HG02610 (cell line): ENCODE measurements around the gene TSPAN10.

Source experiments
- ATAC-seq: cut with Tn5 transposase; IDR thresholded peaks from one replicate; pipeline ENCODE4 v1.9.1; 2021; ENCODE audit warnings: mild to moderate bottlenecking, moderate library complexity; ENCODE audit not compliant: unreplicated experiment

TSPAN10 gene

GRCh38 chr17:81685108-81685507, 48.1 kb downstream of the TSPAN10 start:
- no peak for ATAC-seq

- ATAC-seq, result no peak
Measured at GRCh38 chr17:81686614-81687013, 49.6 kb downstream of the TSPAN10 start.

GRCh38 chr17:81687770-81688541, 51.0 kb downstream of the TSPAN10 start:
- no peak for ATAC-seq

- ATAC-seq, result no peak
Measured at GRCh38 chr17:81688616-81689015, 51.6 kb downstream of the TSPAN10 start.

GRCh38 chr17:81690066-81690465, 53.1 kb downstream of the TSPAN10 start:
- no peak for ATAC-seq

GRCh38 chr17:81690549-81690948, 53.6 kb downstream of the TSPAN10 start:
- ATAC-seq, result no peak

GRCh38 chr17:81691196-81691595, 54.2 kb downstream of the TSPAN10 start:
- ATAC-seq, result no peak

- no peak for ATAC-seq
Measured at GRCh38 chr17:81691608-81692007, 54.6 kb downstream of the TSPAN10 start.

GRCh38 chr17:81693509-81694210, 56.7 kb downstream of the TSPAN10 start:
- no peak for ATAC-seq

- no peak for ATAC-seq
Measured at GRCh38 chr17:81694810-81695209, 57.8 kb downstream of the TSPAN10 start.

GRCh38 chr17:81695211-81695610, 58.2 kb downstream of the TSPAN10 start:
- ATAC-seq, result no peak

GRCh38 chr17:81695801-81696200, 58.8 kb downstream of the TSPAN10 start:
- no peak for ATAC-seq

- ATAC-seq, result no peak
Measured at GRCh38 chr17:81696218-81696941, 59.4 kb downstream of the TSPAN10 start.

- no peak for ATAC-seq
Measured at GRCh38 chr17:81697261-81698044, 60.5 kb downstream of the TSPAN10 start.
